KOPT-K1 (cell line): ENCODE measurements around the gene RAB34.
"Not testable (repeated sequence)": the region's sequence is repeated elsewhere in the genome, so short reads cannot be mapped to it uniquely, and the experiment has no call there.

ENCODE experiments used
- H3K27ac ChIP-seq: fragments of 200-600 bp; sonication (generic); 2 replicates; pipeline ENCODE4 v1.5.1; 2016; ENCODE audit warnings: antibody characterized with exemption, mild to moderate bottlenecking, low read depth, low read length; ENCODE audit not compliant: poor library complexity, severe bottlenecking
- H3K36me3 ChIP-seq: fragments of 200-600 bp; sonication (generic); 2 replicates; pipeline ENCODE4 v1.5.1; 2017; ENCODE audit warnings: antibody characterized with exemption, mild to moderate bottlenecking, low read length, moderate library complexity; ENCODE audit not compliant: insufficient read depth
- H3K9me3 ChIP-seq: fragments of 200-600 bp; sonication (generic); 2 replicates; pipeline ENCODE4 v1.5.1; 2017; ENCODE audit warnings: antibody characterized with exemption, low read length, mild to moderate bottlenecking; ENCODE audit not compliant: insufficient read depth, poor library complexity, severe bottlenecking

RAB34 gene

DNA sequence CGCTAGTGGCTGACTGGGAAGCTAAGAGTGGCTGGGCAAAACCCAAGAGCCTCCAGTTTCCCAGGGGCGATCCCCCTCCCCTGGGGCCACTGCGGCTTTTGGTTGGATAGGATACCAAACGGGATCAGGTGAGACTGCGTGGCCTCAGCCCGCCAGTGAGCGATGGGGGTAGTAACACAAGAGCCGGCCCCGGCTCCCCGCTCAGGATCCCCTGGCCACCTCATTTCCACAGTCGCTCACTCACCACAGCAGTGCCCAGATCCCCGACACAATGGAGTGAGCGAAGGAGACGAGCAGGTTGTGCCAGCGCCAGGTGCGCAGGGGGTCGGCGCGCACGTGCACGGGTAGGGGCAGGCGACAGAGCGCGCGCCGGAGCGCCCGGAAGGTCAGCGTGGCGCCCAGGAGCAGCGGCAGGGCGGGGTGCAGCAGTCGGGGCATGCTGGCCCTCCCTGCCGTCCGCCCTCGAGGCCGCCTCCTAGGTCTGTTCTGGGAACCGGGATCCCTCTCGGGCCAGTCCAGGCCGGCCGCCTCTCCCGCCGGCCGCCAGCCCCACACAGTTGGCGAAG lies 8.1 kb upstream of the RAB34 start:
- H3K9me3 ChIP-seq, result no peaks in the 10 kb centered on the region
- peaks cover 51% of the 10 kb centered on the region for H3K36me3 ChIP-seq
- H3K27ac ChIP-seq, result peak overlapping the region; percentile 52

- Histone ChIP-seq H3K9me3 (no peaks in the 10 kb centered on the region), H3K36me3 (peaks cover 56% of the 10 kb centered on the region), H3K27ac (peak overlapping the region; percentile 52)
Measured at GRCh38 chr17:28725166-28725659, 7.5 kb upstream of the RAB34 start.

GRCh38 chr17:28724500-28725165 lies 7.0 kb upstream of the RAB34 start:
- peaks cover 57% of the 10 kb centered on the region for H3K36me3 ChIP-seq
- no peaks in the 10 kb centered on the region for H3K9me3 ChIP-seq
- no peak overlapping the region for H3K27ac ChIP-seq

DNA sequence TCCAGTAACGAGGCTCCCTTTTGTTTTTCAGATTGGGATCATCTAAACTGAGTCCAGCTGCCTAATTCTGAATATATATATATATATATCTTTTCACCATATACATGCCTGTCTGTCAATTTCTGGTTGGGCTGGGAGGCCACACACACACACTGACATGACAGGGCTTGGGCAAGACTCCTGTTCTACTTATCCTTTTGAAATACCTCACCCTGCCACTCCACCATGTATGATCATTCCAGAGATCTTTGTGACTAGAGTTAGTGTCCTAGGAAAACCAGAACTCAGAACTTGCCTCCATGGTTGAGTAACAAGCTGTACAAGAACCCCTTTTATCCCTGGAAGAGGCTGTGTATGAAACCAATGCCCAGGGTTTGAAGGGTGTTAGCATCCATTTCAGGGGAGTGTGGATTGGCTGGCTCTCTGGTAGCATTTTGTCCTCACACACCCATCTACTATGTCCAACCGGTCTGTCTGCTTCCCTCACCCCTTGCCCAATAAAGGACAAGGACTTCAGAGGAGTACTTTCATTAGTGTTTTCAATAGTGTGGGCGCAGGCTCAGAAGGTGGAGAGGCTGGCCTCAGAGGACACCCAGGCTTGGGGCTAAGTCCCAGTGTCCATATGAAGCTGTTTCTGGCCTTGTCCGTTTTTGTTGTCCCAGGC lies 6.3 kb upstream of the RAB34 start:
- not testable (repeated sequence) for H3K9me3 ChIP-seq, H3K27ac ChIP-seq
- peaks cover 57% of the 10 kb centered on the region for H3K36me3 ChIP-seq

DNA sequence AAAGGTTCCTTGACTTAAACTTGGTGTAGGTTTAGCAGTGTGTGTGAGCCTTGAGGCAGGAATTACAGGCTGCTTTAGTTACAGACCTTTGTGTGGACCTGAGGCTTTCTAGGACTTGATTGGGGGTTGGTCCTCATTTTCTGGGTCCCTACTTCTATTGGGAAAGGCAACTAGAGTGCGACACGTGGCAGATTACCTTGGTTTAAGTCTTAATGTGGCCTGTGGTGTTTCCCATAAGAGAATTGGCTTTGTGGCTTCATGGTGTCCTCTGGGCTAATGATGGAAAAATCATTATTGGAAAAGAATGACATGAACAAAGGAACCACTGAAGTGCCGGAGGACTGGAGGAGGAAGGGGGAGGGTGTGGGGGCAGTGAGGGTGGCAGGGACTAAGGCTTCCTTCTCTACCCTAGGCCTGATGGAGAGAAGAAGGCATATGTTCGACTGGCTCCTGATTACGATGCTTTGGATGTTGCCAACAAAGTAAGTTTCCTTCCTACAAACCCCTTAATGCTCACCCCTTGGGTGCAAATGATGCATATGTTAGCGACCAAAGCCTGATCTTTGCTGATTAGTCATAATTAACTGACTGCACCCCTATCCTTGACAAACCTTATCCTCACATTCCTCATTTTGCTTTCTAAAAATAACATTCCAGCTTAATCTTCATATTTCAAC lies 5.6 kb upstream of the RAB34 start:
- Histone ChIP-seq H3K27ac (no peak overlapping the region), H3K36me3 (peaks cover 57% of the 10 kb centered on the region), H3K9me3 (no peaks in the 10 kb centered on the region)

- Histone ChIP-seq H3K9me3 (no peaks in the 10 kb centered on the region), H3K36me3 (peaks cover 57% of the 10 kb centered on the region), H3K27ac (no peak overlapping the region)
Measured at GRCh38 chr17:28722417-28723158, 4.9 kb upstream of the RAB34 start.

- H3K27ac ChIP-seq, result peak overlapping the region; percentile 97
- peaks cover 57% of the 10 kb centered on the region for H3K36me3 ChIP-seq
- not testable (repeated sequence) for H3K9me3 ChIP-seq
Measured at GRCh38 chr17:28720997-28721329, 3.3 kb upstream of the RAB34 start.

GRCh38 chr17:28720247-28720996 lies 2.8 kb upstream of the RAB34 start:
- Histone ChIP-seq H3K9me3 (no peaks in the 10 kb centered on the region), H3K27ac (peak overlapping the region; percentile 97), H3K36me3 (peaks cover 53% of the 10 kb centered on the region)

DNA sequence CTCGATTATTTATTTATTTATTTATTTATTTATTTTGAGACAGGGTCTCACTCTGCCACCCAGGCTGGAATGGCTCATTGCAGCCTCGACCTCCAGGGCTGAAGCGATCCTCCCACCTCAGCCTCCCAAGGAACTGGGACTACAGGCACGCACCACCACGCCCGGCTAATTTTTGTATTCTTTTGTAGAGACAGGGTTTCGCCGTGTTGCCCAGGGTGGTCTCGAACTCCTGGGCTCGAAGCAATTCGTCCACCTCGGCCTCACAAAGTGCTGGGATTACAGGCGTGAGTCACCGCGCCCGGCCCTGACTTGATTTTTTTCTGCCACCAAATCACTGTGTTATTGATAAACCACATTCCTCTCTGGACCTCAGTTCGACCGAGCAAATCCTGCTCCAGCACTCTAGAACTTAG lies 1.4 kb upstream of the RAB34 start:
- H3K27ac ChIP-seq, result peak overlapping the region; percentile 97
- peaks cover 39% of the 10 kb centered on the region for H3K36me3 ChIP-seq
- no peaks in the 10 kb centered on the region for H3K9me3 ChIP-seq

DNA sequence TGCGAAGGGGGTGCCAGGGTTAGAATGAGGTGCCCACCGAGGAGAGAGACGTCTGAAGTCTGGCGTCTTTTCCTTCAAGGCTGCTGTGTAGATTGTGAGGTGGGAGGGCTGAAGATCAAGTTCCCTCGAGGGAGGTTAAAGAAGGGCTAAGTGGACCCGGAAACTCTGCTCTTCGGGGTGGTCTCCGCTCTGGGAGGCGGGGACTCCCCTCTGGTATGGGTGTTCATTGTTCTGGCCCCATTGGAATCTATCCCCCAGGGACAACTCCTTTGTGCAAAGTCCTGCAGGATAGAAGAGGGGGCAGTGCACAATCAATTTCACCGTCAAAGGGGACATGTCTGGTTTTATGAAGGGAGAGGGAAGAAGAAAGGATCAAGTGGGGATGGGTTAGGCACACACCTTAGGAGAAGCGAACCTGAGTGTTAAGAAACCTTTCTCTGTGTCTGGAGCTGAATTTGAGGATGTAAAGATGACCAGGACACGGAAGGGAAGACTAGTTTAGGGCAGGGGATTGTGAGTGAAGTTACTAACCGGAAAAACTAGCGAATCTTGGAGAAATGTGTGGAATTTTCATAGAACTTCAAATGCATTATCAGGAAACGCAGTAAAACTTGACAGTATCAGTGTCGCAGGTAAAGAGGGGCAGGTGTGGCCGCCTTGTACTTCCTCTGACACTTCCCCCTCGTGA lies 809 bp upstream of the RAB34 start:
- no peak overlapping the region for H3K27ac ChIP-seq
- H3K36me3 ChIP-seq, result peaks cover 34% of the 10 kb centered on the region

DNA sequence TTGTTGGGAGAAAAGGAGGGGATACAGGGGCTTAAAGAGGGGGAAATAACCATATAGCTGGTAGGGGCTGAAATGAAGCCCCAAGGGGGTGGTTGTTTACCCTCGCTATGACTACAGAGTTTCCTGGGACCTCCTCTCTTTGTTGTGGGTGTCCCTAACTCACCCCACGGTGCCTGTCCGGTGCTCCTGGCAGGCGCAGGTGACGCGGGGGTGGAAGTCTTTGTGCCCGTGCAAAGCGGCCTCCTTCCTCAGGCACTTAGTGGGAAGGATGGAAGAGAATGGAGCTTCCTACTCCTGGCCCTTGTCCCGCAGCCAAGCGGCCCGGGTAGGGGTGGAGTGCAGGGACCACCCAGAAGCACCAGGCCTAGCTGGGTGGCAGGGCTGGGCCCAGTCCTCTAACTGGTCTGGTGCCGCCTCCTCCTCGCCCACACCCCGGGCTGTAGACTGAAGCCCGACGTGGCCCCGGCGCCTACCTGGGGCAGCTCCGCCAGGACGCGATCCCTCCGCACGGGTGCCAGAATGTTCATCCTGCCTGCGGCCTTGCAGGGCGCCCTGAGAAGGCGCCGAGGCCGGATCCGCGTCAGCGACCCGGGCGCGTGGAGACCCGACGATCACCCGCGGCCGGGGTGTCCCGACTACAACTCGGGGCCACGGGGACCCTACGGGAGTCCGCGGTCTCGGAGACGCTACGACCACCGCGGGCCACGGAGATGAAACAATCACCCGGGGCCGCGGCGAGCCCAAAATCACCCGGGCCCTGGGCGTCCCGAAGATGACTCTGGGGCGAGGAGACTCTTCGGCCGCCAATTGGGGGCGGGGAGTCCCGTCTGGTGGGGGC lies 709 bp downstream of the RAB34 start:
- no peaks in the 10 kb centered on the region for H3K9me3 ChIP-seq
- H3K36me3 ChIP-seq, result peaks cover 18% of the 10 kb centered on the region
- H3K27ac ChIP-seq, result no peak overlapping the region

More for the DNA sequence above, 809 bp upstream of the RAB34 start:
- no peaks in the 10 kb centered on the region for H3K9me3 ChIP-seq

DNA sequence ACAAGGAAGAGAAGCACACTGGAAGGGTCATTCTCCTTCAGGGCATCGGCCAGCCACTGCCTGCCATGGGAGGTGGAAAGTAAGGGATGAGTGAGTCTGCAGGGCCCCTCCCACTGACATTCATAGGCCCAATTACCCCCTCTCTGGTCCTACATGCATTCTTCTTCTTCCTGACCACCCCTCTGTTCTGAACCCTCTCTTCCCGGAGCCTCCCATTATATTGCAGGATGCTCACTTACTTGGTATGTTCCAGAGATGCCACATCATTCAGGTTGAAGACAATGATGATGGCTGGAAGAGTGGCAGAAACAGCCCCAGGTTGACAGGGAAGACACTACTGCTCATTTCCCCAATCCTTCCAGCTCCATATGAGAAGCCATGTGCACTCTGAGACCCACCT lies 2.5 kb downstream of the RAB34 start:
- H3K36me3 ChIP-seq, result peaks cover under 1% of the 10 kb centered on the region; the same call in 1 of the 2 replicates
- H3K9me3 ChIP-seq, result no peaks in the 10 kb centered on the region
- H3K27ac ChIP-seq, result no peak overlapping the region

DNA sequence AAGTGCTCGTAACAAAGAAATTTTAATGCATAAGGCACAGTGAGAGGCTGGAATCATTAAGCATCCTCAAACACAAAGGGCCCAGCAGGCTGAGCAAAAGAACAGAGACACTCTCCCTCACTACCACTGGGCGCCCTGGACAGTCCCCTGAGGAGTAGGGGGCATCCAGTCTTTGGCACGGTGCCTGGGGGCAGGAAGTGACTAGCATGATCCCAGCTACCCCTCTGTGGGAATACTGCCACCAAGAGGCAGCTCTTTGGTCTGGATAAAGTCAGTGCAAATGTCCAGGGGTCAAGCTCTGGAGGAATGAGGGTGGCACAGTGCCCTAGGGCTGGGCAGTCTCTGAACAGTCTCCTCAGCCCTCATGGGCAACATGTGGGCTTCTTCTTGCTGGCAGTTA lies 3.4 kb downstream of the RAB34 start:
- Histone ChIP-seq H3K27ac (no peak overlapping the region), H3K9me3 (no peaks in the 10 kb centered on the region), H3K36me3 (no peaks in the 10 kb centered on the region)
